GM04503 (cell line): ENCODE data around the gene NTNG2.
"Not testable (repeated sequence)": the region's sequence is repeated elsewhere in the genome, so short reads cannot be mapped to it uniquely, and the experiment has no call there.

Experiments
- DNase-seq: peaks from one replicate; pipeline ENCODE4 v3.0.0-alpha.2; 2012; ENCODE audit warnings: low read depth

NTNG2 gene

GRCh38 chr9:132161743-132162184 is at the start of gene NTNG2:
Gene NTNG2, plus strand, starts transcription at chr9:132162058. Its CDS starts 4,774 bp downstream, at chr9:132166832.
- DNase-seq, result no peak

- no peak for DNase-seq
Observed at GRCh38 chr9:132114102-132114707, 47.7 kb upstream of the NTNG2 start.

GRCh38 chr9:132116583-132116982 is 45.3 kb upstream of the NTNG2 start:
- DNase-seq, result no peak

GRCh38 chr9:132117694-132118093 is 44.2 kb upstream of the NTNG2 start:
- DNase-seq, result no peak

- DNase-seq, result no peak
Observed at GRCh38 chr9:132121021-132121420, 40.8 kb upstream of the NTNG2 start.

- no peak for DNase-seq
Observed at GRCh38 chr9:132124800-132125199, 37.1 kb upstream of the NTNG2 start.

GRCh38 chr9:132125361-132125760 is 36.5 kb upstream of the NTNG2 start:
- no peak for DNase-seq

GRCh38 chr9:132125944-132126679 is 35.7 kb upstream of the NTNG2 start:
- no peak for DNase-seq

GRCh38 chr9:132126680-132127236 is 35.1 kb upstream of the NTNG2 start:
- DNase-seq, result no peak

GRCh38 chr9:132127888-132128534 is 33.8 kb upstream of the NTNG2 start:
- DNase-seq, result no peak

GRCh38 chr9:132129535-132129934 is 32.3 kb upstream of the NTNG2 start:
- no peak for DNase-seq

- DNase-seq, result not testable (repeated sequence)
Observed at GRCh38 chr9:132134085-132134484, 27.8 kb upstream of the NTNG2 start.

- DNase-seq, result no peak
Observed at GRCh38 chr9:132135456-132135855, 26.4 kb upstream of the NTNG2 start.

GRCh38 chr9:132136151-132136780 is 25.6 kb upstream of the NTNG2 start:
- DNase-seq, result no peak

- DNase-seq, result no peak
Observed at GRCh38 chr9:132141344-132141947, 20.4 kb upstream of the NTNG2 start.

- DNase-seq, result no peak
Observed at GRCh38 chr9:132141948-132142594, 19.8 kb upstream of the NTNG2 start.

GRCh38 chr9:132142924-132143323 is 18.9 kb upstream of the NTNG2 start:
- DNase-seq, result no peak

GRCh38 chr9:132143359-132143758 is 18.5 kb upstream of the NTNG2 start:
- no peak for DNase-seq

GRCh38 chr9:132144708-132145365 is 17.0 kb upstream of the NTNG2 start:
- no peak for DNase-seq

GRCh38 chr9:132146039-132146438 is 15.8 kb upstream of the NTNG2 start:
- no peak for DNase-seq

- DNase-seq, result no peak
Observed at GRCh38 chr9:132146575-132146974, 15.3 kb upstream of the NTNG2 start.
